Activated gamma-delta T cell treated with anti-CD3 and anti-CD28 coated beads, Interleukin-2, amount 50 U/mL, for 16 hours (primary cell): ENCODE results near the gene CCL28.
"Not testable (repeated sequence)": the region's sequence is repeated elsewhere in the genome, so short reads cannot be mapped to it uniquely, and the experiment has no call there.

Experiments used
- DNase-seq: peaks from one replicate; pipeline ENCODE4 v3.0.0-alpha.2; 2020; ENCODE audit warnings: low read depth

Gene CCL28, protein sequence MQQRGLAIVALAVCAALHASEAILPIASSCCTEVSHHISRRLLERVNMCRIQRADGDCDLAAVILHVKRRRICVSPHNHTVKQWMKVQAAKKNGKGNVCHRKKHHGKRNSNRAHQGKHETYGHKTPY

DNA sequence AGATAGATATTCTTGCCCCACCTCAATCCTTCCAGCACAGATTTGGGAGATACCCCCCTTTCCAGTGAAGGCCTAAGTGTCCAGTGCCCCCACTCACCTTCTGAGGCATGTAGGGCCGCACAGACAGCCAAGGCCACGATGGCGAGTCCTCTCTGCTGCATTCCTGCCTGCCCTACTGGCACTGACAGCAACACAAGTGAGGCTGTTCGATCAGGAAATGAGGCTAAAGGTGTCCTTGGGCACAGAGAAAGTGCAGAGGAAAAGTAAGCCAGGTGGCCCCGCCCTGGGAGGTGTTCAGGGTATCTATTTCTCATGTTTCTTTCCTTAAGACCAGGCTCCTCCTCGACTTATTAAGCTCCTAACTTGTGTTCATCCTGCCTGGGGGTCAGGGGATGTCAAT is at the start of gene CCL28:
Gene CCL28 (minus strand): TSS at position 236 of the 400 bp plus-strand sequence. CDS start 75 bp downstream, at position 161.
- no peak for DNase-seq

DNA sequence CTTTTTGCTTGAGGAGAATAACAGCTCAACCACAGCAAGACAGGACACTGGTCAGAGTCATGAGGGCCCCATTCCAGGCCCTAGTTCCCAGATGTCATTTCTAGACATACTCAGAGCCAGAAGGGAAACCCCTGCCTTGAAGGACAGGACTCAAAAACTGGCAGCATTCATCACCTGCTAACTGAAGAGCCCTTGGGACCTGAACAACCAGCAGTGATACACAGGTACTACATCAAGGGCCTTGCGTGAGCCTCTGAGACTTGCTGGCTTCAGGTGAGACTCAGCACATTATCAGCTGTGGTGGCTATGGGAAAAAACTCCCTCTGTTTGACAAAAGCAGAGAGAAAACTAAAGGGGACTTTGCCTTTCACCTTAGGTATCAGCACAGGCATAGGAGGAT is 48.9 kb upstream of the CCL28 start:
- no peak for DNase-seq

- no peak for DNase-seq
These were observed 44.4 kb upstream of the CCL28 start for GRCh38 chr5:43456556-43456955.

GRCh38 chr5:43441575-43441974 is 29.4 kb upstream of the CCL28 start:
- DNase-seq = not testable (repeated sequence)

DNA sequence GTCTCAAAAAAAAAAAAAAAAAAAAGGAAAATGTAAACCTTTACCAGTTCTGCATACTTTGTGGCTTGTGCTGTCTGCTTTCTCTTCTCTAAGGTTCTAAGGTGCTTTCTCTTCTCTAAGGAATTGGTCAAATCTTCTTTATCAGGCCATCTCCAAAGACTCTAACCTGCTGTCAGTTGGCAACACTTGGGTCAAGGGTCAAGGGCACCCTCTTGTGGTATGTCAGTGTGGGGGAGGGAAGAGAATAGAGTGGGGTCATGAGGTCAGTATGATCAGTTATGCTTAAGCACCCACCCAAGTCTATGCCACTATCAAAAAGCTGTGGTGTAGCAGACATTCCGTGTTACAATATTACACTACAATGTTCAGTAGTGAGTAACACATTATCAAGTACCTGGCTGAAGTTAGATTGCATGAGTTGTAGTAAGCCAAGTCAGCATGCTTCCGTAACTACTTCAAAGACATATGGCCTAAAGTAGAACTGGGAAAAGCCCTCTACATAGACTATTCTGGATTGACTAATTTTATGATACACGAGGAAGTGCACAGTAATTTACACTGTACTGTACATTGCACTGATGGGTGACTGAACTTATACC is 25.0 kb upstream of the CCL28 start:
- no peak for DNase-seq

- no peak for DNase-seq
These were observed 21.2 kb upstream of the CCL28 start for GRCh38 chr5:43433382-43433781.

DNA sequence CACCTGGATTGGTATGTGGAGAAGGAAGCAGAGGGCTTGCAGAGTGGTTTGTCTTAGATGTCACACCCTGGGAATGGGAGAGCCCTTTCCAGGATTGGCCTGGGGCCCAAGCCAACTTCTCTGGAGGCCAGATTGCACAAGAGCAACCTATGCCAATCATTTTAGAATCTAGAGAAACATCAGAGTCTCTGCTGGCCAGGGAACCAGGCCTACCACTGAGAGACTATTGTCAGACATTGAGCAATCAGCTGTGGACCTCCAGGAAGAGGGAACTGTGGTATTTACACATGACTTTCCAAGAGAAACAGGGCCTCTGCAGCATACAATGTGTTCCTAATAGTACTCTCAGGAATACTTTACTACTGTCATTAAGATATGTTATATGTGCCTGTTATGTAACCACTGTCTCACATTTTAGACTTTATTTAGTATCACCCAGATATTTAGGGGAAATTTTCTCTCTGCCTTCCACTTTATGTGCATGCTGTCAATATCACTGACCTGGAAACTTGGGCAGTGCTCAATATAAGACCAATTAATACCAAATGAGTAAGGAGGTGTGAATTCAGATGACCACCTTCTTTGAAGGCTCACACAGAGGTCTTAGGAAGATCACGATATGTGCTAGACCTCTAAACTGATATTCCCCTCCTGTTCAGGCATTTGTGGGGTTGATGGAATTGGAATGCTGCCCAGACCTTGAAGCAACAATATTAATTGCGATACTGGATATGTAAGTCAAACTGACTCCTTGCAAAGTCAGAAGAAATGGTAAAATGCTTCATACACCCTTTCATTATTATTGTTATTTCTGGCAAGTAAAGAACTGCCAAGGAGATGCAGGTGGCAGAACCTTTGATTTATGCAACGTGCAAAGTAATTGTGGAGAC is 20.5 kb upstream of the CCL28 start:
- DNase-seq = no peak

DNA sequence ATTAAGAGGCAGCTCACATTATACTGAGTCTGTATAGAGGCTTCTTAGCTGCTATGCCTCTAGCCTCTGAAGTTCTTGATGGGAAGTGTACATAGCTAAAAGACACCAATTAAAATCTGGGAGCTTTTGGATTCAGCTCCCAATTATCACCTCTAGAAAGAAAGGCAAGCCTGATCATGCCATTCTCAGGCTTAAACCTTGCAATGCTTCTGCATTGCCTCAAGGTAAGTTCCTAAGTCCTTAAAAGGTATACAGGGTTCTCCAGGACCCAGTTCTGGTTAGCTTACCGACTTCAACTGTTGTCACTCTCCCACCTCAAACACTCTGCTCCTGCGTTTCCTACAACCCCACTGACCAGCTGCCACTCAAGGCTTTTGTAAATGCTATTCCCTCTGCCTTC is 17.5 kb upstream of the CCL28 start:
- DNase-seq = no peak

GRCh38 chr5:43429016-43429415 is 16.8 kb upstream of the CCL28 start:
- DNase-seq = no peak

GRCh38 chr5:43427306-43427705 is 15.1 kb upstream of the CCL28 start:
- DNase-seq = no peak

- no peak for DNase-seq
These were observed 13.8 kb upstream of the CCL28 start for GRCh38 chr5:43425983-43426382.

GRCh38 chr5:43423086-43423485 is 10.9 kb upstream of the CCL28 start:
- not testable (repeated sequence) for DNase-seq

- no peak for DNase-seq
These were observed 10.0 kb upstream of the CCL28 start for GRCh38 chr5:43422143-43422542.

GRCh38 chr5:43421450-43422133 is 9.4 kb upstream of the CCL28 start:
- no peak for DNase-seq

DNA sequence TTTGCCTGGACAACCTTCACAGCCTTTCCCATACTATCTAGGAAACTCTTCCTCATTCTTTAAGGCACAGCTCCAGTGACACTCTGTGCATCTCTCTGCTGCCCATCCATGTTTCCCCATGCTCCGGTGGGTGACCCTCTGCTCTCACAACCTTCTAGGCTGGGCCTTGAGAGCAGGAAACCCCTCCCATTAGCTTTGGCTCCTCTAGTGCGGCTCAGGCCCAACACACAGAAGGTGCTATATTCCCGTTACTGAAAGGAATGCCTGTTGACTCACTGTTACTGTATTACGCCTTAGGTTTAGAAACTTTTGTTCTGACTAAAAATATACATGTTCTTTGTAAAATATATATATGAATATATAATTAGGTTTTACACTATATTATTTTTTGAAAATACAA is 8.1 kb upstream of the CCL28 start:
- no peak for DNase-seq

- DNase-seq = no peak
These were observed 6.4 kb upstream of the CCL28 start for GRCh38 chr5:43418561-43418960.

- DNase-seq = no peak
These were observed 4.7 kb upstream of the CCL28 start for GRCh38 chr5:43416803-43417394.

DNA sequence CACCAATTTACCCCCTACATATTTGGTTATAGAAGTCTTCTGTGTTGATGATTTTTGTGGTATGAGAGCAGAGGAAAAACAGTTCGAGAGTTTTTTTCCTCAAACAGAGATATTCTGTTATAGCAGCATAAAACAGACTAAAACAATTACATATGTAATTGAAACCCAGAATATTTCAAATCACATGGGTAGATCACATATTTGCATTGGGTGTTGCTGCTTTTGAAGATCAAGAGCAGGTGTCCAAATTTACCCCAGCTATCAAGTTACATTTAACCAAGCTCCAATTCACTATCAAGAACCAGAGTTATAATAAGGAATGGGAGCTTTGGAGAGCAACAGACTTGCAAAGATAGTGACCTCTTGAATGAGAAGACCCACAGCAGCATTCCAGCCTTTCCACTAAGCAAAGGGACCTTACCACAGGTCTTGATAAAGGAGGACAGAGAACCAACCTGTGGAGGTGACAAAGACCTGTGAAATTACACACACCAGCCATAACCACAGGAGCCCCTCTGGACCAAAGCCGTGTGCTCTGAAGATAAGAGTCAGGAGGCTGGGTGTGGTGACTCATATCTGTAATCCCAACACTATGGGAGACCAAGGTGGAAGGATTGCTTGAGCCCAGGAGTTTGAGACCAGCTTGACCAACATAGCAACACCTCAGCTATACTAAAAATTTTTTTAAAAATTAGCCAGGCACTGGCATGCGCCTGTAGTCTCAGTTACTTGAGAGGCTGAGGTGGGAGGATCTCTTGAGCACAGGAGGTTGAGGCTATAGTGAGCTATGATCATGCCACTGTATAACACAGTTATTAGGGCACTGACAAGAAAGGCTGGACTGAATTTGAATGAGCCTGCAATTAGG is 4.0 kb upstream of the CCL28 start:
- DNase-seq = no peak

DNA sequence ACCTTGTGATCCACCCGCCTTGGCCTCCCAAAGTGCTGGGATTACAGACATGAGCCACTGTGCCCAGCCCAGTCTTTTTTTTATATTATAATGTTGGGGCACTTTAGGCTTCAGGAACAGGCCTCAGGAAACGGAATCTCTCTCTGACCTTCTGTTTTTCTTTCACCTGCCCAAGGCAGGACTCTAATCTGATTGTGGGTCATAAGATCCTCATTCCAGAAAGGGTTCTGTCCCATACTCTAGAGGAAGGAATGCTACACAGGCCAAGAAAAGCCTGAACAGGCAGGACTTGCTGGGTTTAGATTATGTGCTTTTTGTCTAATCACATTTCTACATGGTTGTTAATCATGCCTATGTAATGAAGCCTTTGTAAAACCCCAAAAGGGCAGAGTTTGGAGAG is 1.8 kb upstream of the CCL28 start:
- DNase-seq = no peak

GRCh38 chr5:43412644-43413043 is 453 bp upstream of the CCL28 start:
- DNase-seq = no peak

GRCh38 chr5:43411495-43411894 is 696 bp downstream of the CCL28 start:
- no peak for DNase-seq
